COLO829 (cell line): ENCODE data around the gene TTLL8.

Experiments
- DNase-seq: peaks from one replicate; pipeline ENCODE4 v3.0.0; 2012; ENCODE audit warnings: low spot score

The TTLL8 gene

DNA sequence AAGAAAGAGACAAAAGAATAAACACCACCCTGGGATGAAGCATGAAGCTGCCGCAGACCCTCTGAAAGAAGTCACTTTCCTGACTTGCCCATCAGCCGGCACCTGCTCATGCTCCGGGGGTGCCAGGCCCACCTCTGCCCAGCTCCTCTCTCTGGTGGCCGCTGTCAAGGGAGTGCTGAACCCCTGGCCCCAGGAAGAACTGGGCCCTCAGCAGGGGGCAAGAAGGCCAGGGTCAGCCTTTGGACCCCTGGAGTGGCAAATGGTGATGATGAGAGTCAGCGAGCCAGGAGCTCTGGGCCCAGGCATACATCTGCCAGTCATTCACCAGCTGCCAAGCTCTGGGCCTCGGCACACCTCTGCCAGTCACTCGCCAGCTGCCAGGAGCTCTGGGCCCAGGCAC lies 17.4 kb downstream of the TTLL8 start:
- DNase-seq = no peak

DNA sequence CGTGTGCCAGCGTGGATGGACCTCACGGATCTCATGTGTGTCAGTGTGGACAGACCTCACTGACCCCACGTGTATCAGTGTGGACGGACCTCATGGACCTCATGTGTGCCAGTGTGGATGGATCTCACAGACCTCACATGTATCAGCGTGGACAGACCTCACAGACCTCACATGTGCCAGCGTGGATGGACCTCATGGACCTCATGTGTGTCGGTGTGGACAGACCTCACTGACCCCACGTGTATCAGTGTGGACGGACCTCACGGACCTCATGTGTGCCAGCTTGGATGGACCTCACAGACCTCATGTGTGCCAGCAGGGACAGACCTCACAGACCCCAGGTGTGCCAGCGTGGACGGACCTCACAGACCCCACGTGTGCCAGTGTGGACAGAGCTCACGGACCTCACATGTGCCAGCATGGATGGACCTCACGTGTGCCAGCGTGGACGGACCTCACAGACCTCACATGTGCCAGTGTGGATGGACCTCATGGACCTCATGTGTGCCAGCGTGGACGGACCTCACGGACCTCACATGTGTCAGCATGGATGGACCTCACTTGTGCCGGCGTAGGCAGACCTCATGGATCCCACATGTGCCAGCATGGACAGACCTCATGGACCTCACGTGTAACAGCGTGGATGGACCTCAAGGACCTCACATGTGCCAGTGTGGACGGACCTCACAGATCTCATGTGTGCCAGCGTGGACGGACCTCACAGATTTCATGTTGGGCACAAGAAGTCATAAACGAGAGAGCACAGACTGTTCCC lies 18.2 kb downstream of the TTLL8 start:
- no peak for DNase-seq

DNA sequence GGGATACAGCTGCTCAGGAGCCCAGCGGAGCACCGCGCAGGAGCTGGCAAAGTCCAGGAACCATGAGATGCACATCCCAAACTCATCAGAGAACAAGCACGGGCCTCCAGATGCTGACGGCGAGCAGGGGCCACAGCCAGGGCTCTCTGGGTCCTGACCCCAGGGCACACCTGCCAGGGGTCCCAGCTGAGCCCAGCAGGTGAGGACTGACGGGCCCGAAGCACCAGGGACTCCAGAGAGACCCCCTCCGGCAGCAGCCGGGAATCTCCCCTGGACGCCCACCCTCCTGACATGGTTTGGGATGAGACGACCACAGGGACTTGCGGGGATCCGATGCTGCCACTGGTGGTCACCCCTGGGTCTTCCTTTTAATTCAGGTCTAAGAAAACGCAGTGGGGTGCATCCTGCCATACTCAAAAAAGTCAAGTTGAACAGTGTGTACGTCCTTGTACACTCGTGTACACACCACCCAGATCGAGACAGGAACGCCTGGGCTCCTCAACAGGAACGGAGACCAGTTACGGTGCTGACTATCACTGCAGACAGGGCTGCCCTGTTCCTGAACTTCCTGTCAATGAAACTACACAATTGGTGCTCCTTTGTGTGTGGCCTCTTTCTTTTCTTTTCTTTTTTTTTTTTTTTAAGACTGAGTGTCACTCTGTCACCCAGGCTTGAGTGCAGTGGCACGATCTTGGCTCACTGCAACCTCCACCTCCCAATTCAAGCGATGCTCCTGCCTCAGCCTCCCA lies 21.9 kb downstream of the TTLL8 start:
- DNase-seq = no peak

DNA sequence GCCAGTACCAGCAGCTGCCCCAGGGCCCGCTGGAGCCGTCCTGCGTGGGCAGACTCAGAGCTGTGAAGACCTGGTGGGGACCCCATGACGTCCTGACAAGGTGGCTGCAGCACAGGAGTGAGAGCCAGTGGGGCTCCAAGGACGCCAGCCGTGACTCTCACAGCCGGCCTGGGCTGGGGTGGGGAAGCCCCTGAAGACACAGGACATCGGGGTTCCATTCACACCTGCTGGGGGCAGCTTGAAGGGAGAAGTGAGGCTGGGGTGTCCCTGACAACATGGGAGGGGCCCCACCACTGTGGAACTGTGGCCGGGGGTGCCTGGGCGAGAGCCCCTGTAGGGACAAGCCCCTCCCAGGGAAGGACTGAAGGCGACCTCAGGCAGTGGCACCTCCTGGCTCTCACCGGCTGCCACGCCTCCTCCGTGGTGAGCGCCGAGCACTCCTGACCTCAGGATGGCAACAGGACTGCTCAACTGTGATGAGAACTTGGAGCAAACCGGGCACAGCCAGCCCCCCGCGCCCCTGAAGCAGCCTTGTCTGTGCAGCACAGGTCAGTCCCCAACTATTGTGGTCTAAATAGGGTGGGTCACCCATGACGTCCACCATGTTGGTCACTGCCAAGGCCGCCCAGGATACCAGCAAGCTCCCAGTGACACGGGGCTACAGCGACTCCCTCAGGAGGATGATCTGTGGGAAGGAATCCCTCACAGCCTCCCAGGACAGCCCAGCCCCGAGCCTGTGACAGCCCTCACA lies 22.8 kb downstream of the TTLL8 start:
- no peak for DNase-seq

DNA sequence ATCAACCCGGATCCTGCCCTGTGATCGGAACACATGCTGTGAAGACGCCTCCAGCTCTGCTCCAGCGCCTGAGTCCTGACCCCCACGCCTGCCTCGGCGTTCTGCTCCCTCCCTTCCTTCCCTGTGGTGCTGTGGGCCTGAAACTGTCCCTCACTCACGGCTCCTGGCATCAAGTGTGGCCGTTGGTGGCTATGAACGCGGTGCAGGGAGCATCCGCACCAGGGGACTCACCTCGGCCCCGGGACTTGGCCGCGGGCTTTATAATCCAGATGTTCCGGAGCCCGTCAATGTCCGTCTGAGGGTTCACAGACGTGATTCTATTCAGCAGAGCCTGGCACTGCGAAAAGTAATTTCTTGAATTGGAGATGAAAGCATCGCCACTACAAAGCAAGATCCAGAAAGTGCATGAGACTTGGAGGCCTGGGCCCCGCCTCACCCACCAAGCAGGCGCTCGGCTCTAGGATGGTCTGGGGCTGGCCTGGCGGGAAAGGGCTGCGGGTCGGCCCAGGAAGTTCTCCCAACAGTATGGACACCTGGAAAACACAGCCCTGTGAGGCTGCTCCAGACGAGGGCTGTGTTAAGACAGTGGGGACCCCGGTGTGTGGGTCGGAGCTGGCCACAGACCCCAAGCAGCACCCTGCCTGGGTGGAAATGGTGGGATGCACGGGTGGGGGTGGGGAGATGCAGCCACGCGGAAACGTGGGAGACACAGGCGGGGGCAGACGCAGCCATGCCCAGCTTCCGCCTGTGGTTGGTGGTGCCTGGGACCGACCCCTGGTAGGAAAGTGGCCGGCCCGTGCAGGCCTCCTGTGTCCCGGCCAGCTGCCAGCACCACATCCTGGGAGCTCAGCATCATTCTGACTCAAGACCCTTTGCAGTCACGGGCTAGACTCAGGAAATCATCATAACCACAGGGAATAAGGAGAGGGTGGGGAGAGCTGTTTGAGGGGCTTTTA lies 23.7 kb downstream of the TTLL8 start:
- no peak for DNase-seq

DNA sequence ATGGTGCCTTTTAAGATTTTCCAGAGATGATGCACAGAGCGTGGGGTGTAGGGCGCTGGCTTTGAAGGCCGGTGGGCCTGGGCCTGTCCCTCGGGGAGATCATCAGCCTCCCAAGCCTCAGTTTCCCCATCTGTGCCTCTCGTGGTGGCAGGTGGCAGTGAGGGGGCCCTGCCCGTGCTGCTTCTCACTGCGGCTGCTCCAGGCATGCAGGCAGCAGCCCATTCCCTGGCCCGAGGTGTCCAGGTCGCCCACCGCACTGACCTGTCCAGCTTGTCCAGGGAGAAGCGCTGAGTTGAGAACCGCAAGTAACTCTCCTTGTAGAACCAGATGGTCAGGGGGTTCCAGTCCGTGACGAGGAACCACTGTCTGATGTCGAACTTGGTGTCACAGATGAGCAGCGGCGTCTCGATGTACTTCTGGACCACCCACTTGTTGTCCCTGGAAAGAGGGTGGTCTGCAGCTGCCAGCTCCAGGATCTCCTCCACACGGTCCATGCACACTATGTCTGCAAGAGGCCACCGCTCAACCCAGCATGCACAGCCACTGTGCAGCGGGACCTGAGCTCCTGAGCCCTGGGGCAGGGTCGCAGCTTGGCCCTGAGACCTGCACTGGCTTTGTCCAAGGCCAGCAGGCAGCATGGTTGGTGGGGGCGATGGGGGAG lies 25.0 kb downstream of the TTLL8 start:
- DNase-seq = no peak

DNA sequence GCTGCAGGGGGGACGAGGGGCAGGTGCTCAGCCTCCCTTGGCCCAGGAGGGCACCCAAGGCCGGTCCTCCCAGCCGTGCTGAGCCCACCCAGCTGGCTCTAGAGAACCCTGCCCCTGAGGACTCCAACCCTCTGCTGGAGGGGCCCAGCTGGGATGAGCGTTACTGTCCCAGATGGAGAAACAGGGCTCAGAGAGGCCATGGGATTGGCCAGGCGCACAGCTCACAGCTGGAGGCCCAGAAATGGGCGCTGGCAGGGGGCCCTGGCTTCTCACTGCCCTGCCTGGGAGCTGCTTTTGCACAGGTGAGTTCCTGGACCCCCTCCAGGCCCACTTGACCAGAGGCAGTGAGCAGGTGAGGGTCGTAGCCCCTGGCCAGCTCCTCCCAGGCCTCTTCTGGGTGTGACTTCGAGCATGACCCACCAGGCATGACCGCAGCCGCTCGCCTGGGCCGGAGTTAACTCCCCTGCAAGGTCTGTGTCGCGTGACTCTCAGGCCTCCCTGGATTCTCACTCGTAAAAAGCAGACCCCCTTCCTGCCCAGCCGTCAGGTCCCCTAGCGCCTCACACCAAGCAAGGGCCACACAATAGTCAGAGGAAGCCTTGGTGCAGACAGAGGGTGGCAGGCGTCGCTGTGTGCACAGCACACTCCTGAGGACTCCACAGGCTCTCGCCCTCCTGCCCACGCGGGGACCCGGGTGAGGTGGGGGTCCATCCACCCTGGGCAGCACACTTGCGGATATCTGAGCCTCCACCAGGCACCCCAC lies 25.8 kb downstream of the TTLL8 start:
- DNase-seq = no peak

DNA sequence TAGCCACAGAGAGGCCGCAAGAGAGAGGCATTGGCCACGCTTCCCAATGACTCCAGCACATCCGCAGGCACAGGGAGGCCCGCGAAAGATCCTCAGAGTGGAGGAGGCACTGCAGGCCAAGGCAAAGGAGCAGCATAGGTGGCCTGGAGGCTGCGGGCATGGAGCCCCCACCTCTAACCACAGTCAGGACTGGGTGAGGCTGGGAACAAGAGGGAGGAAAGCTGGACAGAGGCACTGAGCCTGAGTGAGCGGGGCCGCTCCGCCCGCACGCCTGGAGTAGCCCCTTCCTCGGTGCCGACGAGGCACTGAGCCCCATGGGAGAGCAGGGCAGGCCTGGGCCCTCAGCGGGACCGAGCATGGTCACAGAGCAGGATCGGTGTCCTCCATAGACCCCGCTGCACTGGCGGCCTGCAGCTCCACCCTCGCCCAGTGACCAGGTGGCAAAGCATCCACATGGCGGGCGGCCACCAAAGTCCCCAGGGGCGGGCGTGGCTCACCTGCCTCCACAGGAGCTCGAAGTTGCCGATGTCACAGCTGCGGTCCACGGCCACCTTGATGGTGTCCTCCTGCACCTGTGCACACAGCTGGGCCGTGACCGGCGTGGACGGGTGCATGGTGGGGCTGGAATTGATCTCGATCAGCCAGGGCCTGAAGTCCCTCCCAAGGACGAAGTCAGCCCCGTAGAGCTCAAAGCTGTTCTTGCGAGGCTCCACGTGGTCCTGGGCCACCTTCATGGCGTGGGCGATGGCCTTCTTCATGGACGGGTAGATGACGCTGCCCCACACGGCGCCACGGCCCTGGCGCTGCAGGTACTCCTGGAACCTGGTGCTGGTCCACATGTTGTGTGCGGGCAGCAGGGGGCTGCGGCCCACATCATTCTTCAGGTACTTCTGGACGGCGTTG lies 26.7 kb downstream of the TTLL8 start:
- DNase-seq = no peak

DNA sequence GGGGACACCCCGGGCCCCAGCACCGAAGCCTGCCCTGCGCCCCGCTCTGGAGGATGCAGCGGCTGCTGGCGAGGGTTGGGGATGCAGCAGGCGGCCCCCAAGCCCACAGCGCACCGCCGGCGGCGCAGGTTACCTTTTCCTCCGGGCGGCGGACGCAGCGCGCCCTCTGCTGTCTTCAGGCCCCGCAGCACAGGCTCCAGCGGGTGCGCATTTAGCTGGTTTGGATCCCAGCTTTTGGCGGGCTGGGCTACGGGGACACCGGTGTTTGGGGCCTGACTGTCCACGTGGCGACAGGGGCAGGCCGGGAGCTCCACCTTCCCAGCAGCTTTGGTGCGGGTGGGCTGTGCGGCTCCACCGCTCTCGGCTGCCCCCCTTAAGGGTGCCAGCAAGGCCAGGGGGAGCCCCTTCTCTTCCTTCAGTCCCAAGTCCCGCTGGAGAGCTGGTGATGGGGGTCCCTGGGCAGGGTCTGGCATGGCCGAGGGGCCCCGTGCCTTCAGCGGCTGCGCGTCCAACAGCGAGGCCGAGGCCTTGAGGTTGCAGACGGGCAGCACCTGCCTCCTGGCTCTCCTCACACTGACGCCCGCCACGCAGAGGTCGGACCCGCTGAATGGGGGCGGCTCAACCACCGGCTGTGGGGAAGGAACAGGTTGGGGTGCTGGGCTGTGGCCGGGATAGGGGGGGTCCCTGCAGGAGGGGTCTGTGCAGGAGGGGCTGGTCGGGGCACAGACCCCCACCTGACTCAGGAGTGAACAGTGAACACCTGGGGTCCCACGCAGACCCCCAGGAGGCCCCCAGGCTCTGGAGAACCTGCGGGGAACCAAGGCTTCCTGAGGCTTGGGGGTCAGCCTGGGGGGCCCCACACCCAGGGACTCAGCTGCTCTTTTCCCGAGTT lies 27.6 kb downstream of the TTLL8 start:
- DNase-seq = peak; percentile 82

DNA sequence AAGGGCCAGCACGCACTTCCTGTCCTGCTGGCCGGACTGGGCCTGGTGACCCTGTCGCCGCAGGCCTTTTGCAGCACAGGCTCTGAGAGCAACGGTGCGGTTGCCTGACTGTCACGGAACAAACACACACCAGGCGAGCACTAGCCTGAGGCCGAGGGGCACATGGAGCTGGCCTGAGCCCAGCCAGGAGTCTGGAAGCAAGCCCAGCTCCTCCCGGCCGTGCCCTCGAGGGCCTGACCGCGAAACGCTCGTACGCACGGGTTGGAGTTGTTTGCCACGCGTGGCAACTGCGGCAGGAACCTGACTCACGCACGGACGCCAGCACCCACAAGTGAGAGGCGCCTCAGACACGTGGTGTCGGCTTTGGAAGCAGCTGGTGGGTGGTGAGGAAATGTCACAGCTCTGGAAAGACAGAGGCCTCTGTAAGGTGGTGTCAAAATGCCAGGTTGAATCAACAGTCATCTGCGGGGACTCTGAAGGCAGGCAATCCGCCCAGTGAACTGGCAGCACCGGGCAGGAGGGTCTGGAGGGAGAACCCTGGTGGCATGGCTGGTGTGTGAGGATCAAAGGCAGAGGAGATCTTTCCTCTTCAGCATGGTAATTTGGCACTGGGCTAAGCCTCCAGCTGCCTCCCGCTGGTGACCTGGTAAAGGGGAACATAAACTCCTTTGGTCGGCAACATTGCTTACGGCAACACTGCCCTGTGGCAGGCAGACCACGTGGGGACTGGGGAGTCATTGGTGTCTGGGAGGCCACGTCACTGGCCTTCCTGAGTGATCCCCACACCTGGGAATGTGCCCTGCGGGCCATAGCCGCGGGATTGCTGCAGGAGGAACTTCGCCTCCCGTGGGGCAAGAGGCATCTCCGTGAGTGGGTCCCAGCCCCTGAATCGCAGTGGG lies 30.2 kb downstream of the TTLL8 start:
- DNase-seq = peak; percentile 71

DNA sequence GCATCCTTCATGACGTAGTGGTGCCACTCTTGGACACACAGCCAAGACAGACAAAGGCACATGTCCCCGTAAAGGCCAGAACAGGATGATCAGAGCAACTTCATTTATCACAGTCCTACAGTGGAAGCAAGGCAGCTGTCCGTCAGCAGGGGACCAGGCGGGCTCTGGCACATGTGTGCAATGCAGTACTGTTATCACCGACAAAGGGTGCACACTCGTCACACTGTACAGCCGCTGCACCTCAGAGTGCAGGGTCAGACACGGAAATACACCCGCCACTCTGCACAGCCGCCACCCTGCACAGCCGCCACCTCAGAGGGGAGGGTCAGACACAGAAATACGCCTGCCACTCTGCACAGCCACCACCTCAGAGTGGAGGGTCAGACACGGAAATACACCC lies 32.1 kb downstream of the TTLL8 start:
- DNase-seq = no peak

DNA sequence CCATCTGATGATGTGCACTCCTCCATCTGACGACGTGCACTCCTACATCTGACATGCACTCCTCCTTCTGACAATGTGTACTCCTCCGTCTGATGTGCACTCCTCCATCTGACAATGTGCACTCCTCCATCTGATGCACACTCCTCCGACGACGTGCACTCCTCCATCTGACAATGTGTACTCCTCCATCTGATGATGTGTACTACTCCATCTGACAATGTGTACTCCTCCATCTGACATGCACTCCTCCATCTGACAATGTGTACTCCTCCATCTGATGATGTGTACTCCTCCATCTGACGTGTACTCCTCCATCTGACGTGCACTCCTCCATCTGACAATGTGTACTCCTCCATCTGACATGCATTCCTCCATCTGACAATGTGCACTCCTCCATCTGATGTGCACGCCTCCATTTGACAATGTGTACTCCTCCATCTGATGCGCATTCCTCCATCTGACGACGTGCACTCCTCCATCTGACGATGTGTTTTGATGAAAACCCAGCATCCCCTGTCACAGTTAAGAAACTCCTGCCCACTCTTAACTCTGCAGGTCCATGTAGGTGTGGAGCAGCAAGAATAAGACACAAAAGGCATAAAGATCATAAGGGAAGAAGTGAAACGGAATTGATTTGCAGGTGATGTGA lies 35.8 kb downstream of the TTLL8 start:
- no peak for DNase-seq

DNA sequence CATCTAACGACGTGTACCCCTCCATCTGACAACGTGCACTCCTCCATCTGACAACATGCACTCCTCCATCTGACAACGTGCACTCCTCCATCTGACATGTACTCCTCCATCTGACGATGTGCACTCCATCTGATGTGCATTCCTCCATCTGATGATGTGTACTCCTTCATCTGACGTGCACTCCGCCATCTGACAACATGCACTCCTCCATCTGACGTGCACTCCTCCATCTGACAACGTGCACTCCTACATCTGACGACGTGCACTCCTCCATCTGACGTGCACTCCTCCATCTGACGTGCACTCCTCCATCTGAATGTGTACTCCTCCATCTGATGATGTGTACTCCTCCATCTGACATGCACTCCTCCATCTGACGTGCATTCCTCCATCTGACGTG lies 37.5 kb downstream of the TTLL8 start:
- DNase-seq = no peak

DNA sequence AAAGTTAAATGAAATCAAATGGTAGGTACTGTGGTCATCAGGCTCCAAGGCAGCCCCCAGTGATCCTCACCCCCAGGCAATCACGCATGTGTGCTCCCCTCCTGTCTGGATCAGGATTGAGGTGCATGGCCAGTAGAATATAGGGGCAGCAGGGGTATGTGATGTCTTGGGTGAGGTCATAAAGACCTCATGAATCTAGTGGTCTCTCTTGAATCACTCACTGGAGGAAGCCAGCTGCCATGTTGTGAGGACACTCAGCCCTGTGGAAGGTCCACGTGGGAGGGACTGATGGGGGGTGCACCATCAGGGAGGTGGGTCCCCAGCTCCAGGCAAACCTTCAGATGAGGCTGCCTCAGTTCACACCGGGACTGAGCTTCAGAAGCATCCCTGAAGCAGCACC lies 38.8 kb downstream of the TTLL8 start:
- no peak for DNase-seq

DNA sequence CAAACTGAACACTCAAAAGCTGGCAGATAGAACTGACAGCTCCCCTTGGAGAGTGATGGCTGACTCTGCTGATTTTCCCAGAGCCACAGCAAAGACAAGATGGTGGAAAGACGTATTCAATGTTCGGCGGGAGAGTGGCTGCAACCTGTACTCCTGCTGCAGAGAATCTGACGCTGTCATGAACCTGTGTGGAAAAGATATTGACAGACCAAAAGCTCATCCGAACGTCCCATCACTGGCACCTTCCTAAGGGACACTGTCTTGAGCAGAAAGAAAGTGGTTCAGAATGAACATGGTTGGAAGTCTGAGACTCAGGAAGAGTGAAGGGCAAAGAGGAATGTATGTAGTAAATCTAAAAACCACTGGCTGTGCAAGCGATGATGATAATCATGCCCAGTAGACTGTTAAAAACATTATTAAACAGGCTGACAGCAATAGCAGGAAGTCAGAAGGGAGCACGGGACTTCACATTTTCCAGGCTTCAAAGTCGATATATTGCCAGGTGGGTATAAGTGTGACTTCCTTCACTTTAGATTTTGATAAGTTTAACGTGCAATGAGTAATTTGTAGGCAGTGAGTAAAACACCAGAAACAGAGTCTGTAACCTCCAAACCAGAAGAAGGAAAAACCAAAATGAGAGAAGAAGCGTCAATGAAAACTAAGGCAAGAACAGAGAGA lies 39.4 kb downstream of the TTLL8 start:
- DNase-seq = no peak

DNA sequence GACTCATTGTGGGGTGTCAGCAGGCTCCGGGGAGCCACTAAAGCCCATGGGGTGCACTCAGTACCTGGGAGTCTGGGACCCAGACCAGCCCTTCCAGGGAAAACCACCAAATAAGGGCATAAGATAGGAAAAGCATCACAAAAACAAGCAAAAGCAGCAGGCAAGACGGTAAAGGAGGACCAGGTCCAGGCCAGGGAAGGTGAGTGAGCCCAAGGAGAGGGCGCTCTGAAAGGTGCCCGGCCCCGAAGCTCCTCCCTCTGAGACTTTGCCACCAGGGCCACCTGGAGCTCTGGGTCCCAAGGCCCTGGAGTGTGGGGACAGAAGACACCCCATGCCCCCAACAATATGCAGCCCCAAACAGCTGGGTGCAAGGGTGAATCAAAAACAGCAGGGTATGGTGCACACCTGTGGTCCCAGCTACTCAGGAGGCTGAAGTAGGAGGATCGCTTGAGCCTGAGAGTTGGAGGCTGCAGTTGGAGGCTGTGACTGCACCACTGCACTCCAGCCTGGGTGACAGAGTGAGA lies 40.3 kb downstream of the TTLL8 start:
- DNase-seq = no peak
